GM18861 (cell line): ENCODE data around the gene MED13L.
"Not testable (repeated sequence)": the region's sequence is repeated elsewhere in the genome, so short reads cannot be mapped to it uniquely, and the experiment has no call there.

Source experiments
- ATAC-seq: cut with Tn5 transposase; IDR thresholded peaks from one replicate; pipeline ENCODE4 v1.9.1; 2021; ENCODE audit not compliant: unreplicated experiment

The MED13L gene

DNA sequence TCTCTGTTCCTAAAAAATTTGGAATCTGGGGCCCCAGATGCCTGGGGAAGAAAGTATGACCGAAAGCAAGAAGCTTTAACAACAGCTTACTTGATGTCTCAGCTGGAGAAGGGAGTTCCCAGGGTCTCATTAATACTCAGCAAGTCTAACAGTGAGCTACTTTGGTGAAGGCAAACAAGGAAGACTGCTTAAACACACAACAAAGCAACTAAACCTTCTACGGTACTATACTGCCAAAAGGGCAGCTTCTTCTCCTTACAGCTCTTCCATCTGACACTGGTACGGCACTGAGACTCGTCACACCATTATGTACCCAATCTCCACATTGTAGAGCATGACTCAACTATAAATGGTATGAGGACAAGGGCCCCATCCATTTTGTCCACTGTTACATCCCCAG, 213.0 kb downstream of the MED13L start:
- ATAC-seq = no peak

- no peak for ATAC-seq
Observed at GRCh38 chr12:116062698-116063097, 214.8 kb downstream of the MED13L start.

- ATAC-seq = peak; percentile 81
Observed at GRCh38 chr12:116060764-116061163, 216.7 kb downstream of the MED13L start.

GRCh38 chr12:116059904-116060303, 217.6 kb downstream of the MED13L start:
- no peak for ATAC-seq

GRCh38 chr12:116058574-116058973, 218.9 kb downstream of the MED13L start:
- ATAC-seq = no peak

GRCh38 chr12:116057356-116057755, 220.1 kb downstream of the MED13L start:
- no peak for ATAC-seq

GRCh38 chr12:116055895-116056607, 221.4 kb downstream of the MED13L start:
- ATAC-seq = no peak

DNA sequence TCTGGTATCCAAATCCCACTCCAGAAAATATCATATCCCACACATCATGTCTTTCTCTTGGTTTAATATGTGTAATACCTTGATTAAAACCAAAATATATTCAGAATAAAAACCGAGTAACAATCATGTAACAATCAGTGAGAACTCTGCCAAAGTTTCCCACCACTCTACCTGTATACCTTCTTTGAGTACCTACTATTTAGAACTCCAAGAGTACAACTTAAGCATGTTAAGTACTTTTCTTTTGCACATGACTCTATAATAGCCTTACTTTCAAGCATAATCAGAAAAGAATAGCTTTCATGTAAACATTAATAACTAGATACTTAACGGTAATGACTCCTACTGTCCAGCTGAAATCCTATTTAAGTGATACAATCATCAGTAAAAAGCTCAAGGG, 223.2 kb downstream of the MED13L start:
- ATAC-seq = no peak

DNA sequence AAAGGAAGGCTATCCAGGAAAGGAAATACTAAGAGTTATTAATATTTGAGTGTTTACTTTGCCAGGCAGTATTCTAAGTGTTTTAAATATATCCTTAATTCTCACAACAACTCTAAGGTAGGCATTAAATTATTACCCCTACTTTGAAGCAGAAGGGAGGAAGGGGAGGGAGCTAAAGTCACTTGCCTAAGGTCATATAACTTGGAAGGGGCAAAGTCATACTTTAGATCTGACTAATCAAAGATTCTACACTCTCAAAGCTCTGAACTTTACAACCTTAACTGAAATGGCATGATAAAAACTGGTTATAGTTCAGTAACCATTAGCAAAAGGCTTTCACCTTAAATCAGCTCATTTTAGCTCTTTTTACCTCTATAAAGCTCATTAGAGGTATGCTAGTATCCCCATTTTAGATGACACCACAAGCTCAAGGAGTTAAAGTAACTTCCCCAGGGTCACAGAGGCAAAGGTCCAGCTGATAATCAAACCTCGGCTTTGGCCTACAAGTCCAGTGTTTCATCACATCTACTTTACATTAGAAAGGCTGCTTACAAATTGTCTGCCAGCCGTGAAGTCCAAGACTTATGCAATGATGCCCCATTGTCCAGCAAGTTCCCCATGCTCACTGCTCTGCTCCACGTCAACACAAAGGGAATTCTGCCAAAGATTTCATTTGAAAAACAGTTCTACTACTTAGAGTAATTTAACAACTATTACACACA, 223.9 kb downstream of the MED13L start:
- no peak for ATAC-seq

GRCh38 chr12:116050275-116050674, 227.2 kb downstream of the MED13L start:
- ATAC-seq = no peak

- ATAC-seq = no peak
Observed at GRCh38 chr12:116048879-116049278, 228.6 kb downstream of the MED13L start.

DNA sequence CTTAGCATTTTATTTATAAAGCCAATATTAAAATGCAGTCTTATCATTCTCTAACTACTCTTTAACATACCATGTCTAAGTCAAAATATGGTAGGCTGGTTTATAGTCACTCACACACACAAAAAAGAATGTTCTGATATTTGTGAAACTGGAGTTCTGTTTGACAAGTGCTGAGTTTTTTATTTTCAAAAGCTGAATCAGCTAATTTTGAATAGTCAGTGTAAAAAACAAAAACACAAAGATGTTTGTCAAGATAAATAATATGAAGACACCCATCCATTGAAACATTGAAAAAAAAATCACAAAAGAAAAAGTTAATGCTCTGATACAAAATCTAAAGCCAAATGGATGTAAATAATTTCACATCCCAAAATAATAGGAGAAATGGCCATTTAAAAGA, 231.5 kb downstream of the MED13L start:
- ATAC-seq = no peak

GRCh38 chr12:116045150-116045549, 232.3 kb downstream of the MED13L start:
- no peak for ATAC-seq

DNA sequence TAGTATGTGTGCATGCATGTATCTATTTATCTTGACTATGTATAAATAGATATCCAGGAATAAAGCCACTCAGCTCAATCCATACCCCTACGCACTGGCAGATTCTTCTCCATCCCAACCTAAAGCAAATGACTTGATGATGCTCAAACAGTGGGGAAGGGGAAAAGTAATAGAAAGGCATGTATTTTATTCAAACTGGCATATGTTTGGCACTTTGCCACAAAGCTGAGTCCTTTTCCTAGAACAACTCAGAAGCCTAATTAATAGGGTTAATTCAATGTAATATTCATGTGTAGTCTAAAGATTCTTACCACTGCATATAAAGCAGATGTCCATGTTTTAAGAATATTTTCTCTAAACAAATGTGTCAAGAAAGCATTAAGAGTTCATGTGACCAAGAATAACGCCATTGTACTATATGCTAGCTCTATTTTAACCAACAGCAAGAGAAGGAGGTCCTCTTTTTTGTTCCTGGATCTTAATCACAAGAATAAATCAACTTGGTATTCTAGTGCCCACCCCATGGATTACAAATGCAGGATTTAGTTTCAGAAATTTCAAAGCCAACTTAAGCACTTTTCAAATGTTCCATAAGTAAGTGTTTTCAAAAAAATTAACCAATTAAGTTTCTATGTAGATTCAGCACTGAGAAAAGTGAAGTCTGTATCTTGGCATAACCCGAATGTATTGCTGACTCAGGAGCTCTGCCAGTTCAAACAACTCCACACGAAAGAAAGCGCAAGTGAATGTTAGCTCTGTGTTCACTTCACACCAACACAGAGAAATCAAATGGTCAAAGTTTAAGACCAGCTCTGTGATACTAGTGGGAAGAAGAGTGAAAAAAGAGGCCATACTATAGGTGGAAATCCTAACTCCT, 233.6 kb downstream of the MED13L start:
- ATAC-seq = no peak

- ATAC-seq = no peak
Observed at GRCh38 chr12:116040402-116040801, 237.1 kb downstream of the MED13L start.

- no peak for ATAC-seq
Observed at GRCh38 chr12:116039081-116039480, 238.4 kb downstream of the MED13L start.

GRCh38 chr12:116037941-116038837, 239.3 kb downstream of the MED13L start:
- ATAC-seq = no peak

DNA sequence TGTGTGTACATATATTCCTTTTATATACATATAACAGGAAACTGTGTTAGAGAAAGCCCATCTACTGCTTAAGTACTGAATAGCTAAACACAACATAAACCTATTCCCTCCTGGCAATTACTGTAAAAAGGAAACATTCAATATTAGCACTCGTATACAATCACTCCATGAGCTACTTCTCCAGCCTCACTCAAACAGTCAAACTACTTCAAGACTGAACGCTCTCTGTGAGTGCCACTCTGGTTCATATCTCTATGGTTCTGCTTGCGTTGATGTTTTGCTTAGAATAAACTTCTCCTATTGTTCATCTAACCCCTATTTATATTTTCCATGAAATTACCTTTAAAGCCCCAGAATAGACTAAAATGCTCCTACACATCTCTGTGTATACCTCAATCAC, 243.7 kb downstream of the MED13L start:
- ATAC-seq = no peak

GRCh38 chr12:116031624-116032023, 245.9 kb downstream of the MED13L start:
- not testable (repeated sequence) for ATAC-seq

- ATAC-seq = no peak
Observed at GRCh38 chr12:116028619-116029018, 248.9 kb downstream of the MED13L start.

DNA sequence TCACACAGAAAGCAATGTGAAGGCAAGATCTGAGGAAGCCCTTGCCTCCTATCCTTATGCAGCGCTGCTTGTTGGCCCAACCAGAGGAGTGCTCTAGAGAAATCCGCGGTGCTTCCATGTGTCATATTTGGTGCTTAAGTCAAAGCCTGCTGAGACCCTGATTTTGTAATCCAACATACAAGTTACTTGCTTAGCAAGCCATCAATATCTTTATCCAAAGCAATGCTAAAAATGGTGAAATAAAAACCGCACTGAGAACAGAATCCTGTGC, 250.0 kb downstream of the MED13L start:
- no peak for ATAC-seq
